ENCODE data around the gene DCAF16. TPM values are rescaled to one million over a fixed set of nuclear protein-coding genes. Genes with fewer than 3 reads are reported as not detected.
A peak's percentile ranks its signal among the peaks of the same experiment; 100 is the strongest.

DCAF16 gene
- polyA plus RNA-seq, 1 donor (not counting 4 experiments of a cell fraction or from before 2014, with no cell fraction given): 16.2 TPM

GRCh38 chr4:17770845-17771244 is 39.7 kb downstream of the DCAF16 start:
- peak overlapping the region in 2 of 3 experiments; percentile 47 to 58 for H3K4me3 ChIP-seq (ENCODE audit: control insufficient read depth in 2 of 3, extremely low read depth in 1 of 3, insufficient read depth in 2 of 3, low read depth in 1 of 3, low read length in 3 of 3)
- H3K36me3 ChIP-seq (ENCODE audit: control insufficient read depth in 2 of 2, extremely low read depth in 1 of 2, insufficient read depth in 2 of 2, low read length in 2 of 2): no peaks in the 10 kb centered on the region
- no peaks in the 10 kb centered on the region for H3K27me3 ChIP-seq (ENCODE audit: control insufficient read depth, extremely low read depth, insufficient read depth, low read length)
- peak overlapping the region; percentile 14 for H3K9ac ChIP-seq (ENCODE audit: control insufficient read depth, extremely low read depth, insufficient read depth, low read length)
- H3K79me2 ChIP-seq (ENCODE audit: control insufficient read depth, insufficient read depth, low read length): no peaks in the 10 kb centered on the region
- DNase-seq (ENCODE audit: low read depth, low spot score) (no peak), FAIRE-seq (no peak)
- H3K27ac ChIP-seq (ENCODE audit: control insufficient read depth, insufficient read depth, low read length): peak overlapping the region; percentile 42
- no peaks in the 10 kb centered on the region for H4K20me1 ChIP-seq (ENCODE audit: control insufficient read depth, extremely low read depth, insufficient read depth, low read length)
- peak overlapping the region; percentile 55 for H2AFZ ChIP-seq (ENCODE audit: control insufficient read depth, low read length)
- dilution Hi-C loops (cut with MboI; ENCODE audit: extremely low pct_ligation_motif_present, low sequenced_read_pairs): no loop called here
- TF ChIP-seq, protein P1, sequence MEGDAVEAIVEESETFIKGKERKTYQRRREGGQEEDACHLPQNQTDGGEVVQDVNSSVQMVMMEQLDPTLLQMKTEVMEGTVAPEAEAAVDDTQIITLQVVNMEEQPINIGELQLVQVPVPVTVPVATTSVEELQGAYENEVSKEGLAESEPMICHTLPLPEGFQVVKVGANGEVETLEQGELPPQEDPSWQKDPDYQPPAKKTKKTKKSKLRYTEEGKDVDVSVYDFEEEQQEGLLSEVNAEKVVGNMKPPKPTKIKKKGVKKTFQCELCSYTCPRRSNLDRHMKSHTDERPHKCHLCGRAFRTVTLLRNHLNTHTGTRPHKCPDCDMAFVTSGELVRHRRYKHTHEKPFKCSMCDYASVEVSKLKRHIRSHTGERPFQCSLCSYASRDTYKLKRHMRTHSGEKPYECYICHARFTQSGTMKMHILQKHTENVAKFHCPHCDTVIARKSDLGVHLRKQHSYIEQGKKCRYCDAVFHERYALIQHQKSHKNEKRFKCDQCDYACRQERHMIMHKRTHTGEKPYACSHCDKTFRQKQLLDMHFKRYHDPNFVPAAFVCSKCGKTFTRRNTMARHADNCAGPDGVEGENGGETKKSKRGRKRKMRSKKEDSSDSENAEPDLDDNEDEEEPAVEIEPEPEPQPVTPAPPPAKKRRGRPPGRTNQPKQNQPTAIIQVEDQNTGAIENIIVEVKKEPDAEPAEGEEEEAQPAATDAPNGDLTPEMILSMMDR (optimal IDR thresholded peaks at IDR 0.05 in 1 of 3, IDR thresholded peaks at IDR 0.05 in 1 of 3, conservative IDR thresholded peaks at IDR 0.05 in 1 of 3; ENCODE audit: extremely low read depth in 1 of 3, insufficient read depth in 2 of 3, low read length in 3 of 3): no peak
- no peak for TF ChIP-seq EZH2 (IDR thresholded peaks at IDR 0.05; ENCODE audit: low read length)
- no peaks in the 10 kb centered on the region for H3K9me1 ChIP-seq (ENCODE audit: control insufficient read depth, extremely low read depth, insufficient read depth, low read length)
- no peaks in the 10 kb centered on the region for H3K9me3 ChIP-seq (ENCODE audit: control insufficient read depth, low read depth, low read length)
- peak overlapping the region; percentile 91 for H3K4me2 ChIP-seq (ENCODE audit: control insufficient read depth, extremely low read depth, insufficient read depth, low read depth, low read length)
- peaks cover 18% of the 10 kb centered on the region for H3K4me1 ChIP-seq (ENCODE audit: control insufficient read depth, extremely low read depth, insufficient read depth, low read length)

DNA sequence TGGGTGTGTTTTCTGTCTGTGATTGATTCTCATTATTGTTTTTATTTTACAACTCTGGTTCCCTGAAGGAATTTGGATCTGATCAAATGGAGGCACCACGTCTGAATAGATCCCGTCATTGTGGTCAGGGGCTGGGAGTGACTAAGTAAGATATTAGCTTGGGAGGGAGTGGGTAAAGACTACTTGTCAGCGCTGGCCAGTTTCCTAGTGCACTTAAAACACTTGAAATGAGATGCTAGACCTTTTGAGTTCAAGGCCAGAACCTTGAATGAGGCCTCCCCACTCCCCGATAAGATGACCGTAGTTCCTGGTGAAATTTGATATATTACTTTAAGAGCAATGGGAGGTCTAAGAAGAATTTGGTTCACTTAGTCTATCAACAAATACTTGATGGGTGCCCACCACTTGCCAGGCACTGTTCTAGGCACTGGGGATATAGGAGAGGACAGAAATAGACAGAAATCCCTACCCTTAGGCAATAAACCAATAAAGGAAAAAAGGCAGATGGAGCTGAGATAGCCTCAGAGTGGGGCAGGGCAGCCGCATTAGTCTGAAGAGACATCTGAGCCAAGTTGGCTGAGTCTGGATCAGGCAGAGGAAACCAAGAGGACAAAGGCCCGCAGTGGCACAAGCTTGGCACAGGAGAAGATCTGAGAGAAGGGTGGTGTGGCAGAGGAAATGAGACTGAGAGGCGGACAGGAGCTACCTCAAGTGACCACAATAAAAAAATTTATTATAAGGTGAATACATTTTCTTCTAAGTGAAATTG is 41.0 kb downstream of the DCAF16 start:
- FAIRE-seq: no peak
- H3K9me1 ChIP-seq (ENCODE audit: control insufficient read depth, extremely low read depth, insufficient read depth, low read length): no peaks in the 10 kb centered on the region
- dilution Hi-C loops (cut with MboI; ENCODE audit: extremely low pct_ligation_motif_present, low sequenced_read_pairs): no loop called here
- no peaks in the 10 kb centered on the region for H3K9me3 ChIP-seq (ENCODE audit: control insufficient read depth, low read depth, low read length)
- no peak overlapping the region for H3K27ac ChIP-seq (ENCODE audit: control insufficient read depth, insufficient read depth, low read length)
- H3K36me3 ChIP-seq (ENCODE audit: control insufficient read depth in 2 of 2, extremely low read depth in 1 of 2, insufficient read depth in 2 of 2, low read length in 2 of 2): no peaks in the 10 kb centered on the region
- DNase-seq (ENCODE audit: low read depth, low spot score): no peak
- H3K79me2 ChIP-seq (ENCODE audit: control insufficient read depth, insufficient read depth, low read length): no peaks in the 10 kb centered on the region
- no peaks in the 10 kb centered on the region for H4K20me1 ChIP-seq (ENCODE audit: control insufficient read depth, extremely low read depth, insufficient read depth, low read length)
- no peak overlapping the region for H3K9ac ChIP-seq (ENCODE audit: control insufficient read depth, extremely low read depth, insufficient read depth, low read length)
- no peaks in the 10 kb centered on the region for H3K27me3 ChIP-seq (ENCODE audit: control insufficient read depth, extremely low read depth, insufficient read depth, low read length)
- TF ChIP-seq EZH2 (IDR thresholded peaks at IDR 0.05; ENCODE audit: low read length): no peak
- TF ChIP-seq, protein P1 (optimal IDR thresholded peaks at IDR 0.05 in 1 of 3, IDR thresholded peaks at IDR 0.05 in 1 of 3, conservative IDR thresholded peaks at IDR 0.05 in 1 of 3; ENCODE audit: extremely low read depth in 1 of 3, insufficient read depth in 2 of 3, low read length in 3 of 3): no peak
- H2AFZ ChIP-seq (ENCODE audit: control insufficient read depth, low read length): no peak overlapping the region
- no peak overlapping the region for H3K4me3 ChIP-seq (ENCODE audit: control insufficient read depth in 2 of 3, extremely low read depth in 1 of 3, insufficient read depth in 2 of 3, low read depth in 1 of 3, low read length in 3 of 3)
- no peak overlapping the region for H3K4me2 ChIP-seq (ENCODE audit: control insufficient read depth, extremely low read depth, insufficient read depth, low read depth, low read length)
- H3K4me1 ChIP-seq (ENCODE audit: control insufficient read depth, extremely low read depth, insufficient read depth, low read length): peaks cover 18% of the 10 kb centered on the region

Measured in keratinocyte (primary cell).